A673 (cell line): ENCODE measurements around the gene HS6ST2.

Source experiments
- CTCF ChIP-seq: fragments of 300-800, 200-600 bp; sonication (generic); conservative IDR thresholded peaks from 2 replicates; pipeline ENCODE4 v1.5.1; 2017; ENCODE audit warnings: low read depth, mild to moderate bottlenecking, antibody characterized with exemption, low read length, moderate library complexity, mixed read lengths
- EZH2 ChIP-seq: fragments of 200-600 bp; sonication (generic); IDR thresholded peaks from 2 replicates; pipeline ENCODE4 v1.6.1; 2017; ENCODE audit warnings: borderline replicate concordance, low read depth, mild to moderate bottlenecking, mixed read lengths, antibody characterized with exemption, low read length; ENCODE audit not compliant: poor library complexity, severe bottlenecking

GRCh38 chrX:133005042-133005441 is 46.6 kb upstream of the HS6ST2 start:
- TF ChIP-seq CTCF (peak; percentile 81), EZH2 (no peak)
